WTC11 (cell line): ENCODE data around the gene LY6G5B.

ENCODE experiments used
- ATF1 ChIP-seq: sonication (generic); formaldehyde crosslinking; IDR thresholded peaks from 2 replicates; pipeline ENCODE4 v1.8.1; 2023; ENCODE audit warnings: mild to moderate bottlenecking, moderate library complexity, missing genetic modification reagents
- ATF2 ChIP-seq: sonication (generic); formaldehyde crosslinking; IDR thresholded peaks from 2 replicates; pipeline ENCODE4 v1.8.1; 2022; ENCODE audit warnings: low read depth, missing genetic modification reagents, borderline replicate concordance
- CTCF ChIP-seq: fragments of 200-600 bp; IDR thresholded peaks from 2 replicates; pipeline ENCODE4 v1.8.0; 2022; ENCODE audit warnings: antibody characterized with exemption
- FOXK1 ChIP-seq: sonication (generic); formaldehyde crosslinking; IDR thresholded peaks from 2 replicates; pipeline ENCODE4 v1.8.0; 2022; ENCODE audit warnings: mild to moderate bottlenecking, moderate library complexity, missing genetic modification reagents
- FOXP4 ChIP-seq: sonication (generic); formaldehyde crosslinking; IDR thresholded peaks from 2 replicates; pipeline ENCODE4 v1.8.0; 2022; ENCODE audit warnings: mild to moderate bottlenecking, missing genetic modification reagents
- GRHL2 ChIP-seq: fragments of 250-450 bp; sonication (Bioruptor Pico); IDR thresholded peaks from 2 replicates; pipeline ENCODE4 v1.8.0; 2022; ENCODE audit warnings: mild to moderate bottlenecking, moderate library complexity; ENCODE audit not compliant: insufficient replicate concordance, severe bottlenecking
- MAX ChIP-seq: sonication (generic); formaldehyde crosslinking; IDR thresholded peaks from 2 replicates; pipeline ENCODE4 v1.8.0; 2022; ENCODE audit warnings: mild to moderate bottlenecking, missing genetic modification reagents
- NFYB ChIP-seq: sonication (generic); formaldehyde crosslinking; conservative IDR thresholded peaks from 2 replicates; pipeline ENCODE4 v1.8.0; 2022; ENCODE audit warnings: low read depth, missing genetic modification reagents
- USF2 ChIP-seq: sonication (generic); formaldehyde crosslinking; IDR thresholded peaks from 2 replicates; pipeline ENCODE4 v1.8.1; 2023; ENCODE audit warnings: mild to moderate bottlenecking, missing genetic modification reagents, moderate library complexity

GRCh38 chr6:31677955-31678354, 8.2 kb downstream of the LY6G5B start:
- TF ChIP-seq USF2 (CRISPR knock-in tag) (no peak), FOXP4 (no peak), CTCF (no peak), FOXK1 (CRISPR knock-in tag) (no peak), GRHL2 (no peak), NFYB (CRISPR knock-in tag) (no peak), ATF2 (no peak), ATF1 (CRISPR knock-in tag) (no peak), MAX (CRISPR knock-in tag) (no peak)
